Colonic mucosa (tissue), 4 donors: Measurements from ENCODE around the gene SLC6A11. TPM values are rescaled to one million over a fixed set of nuclear protein-coding genes. Genes with fewer than 3 reads are reported as not detected.
A peak's percentile ranks its signal among the peaks of the same experiment; 100 is the strongest.

Experiments
- DNase-seq: peaks from one replicate; pipeline ENCODE4 v3.0.0-alpha.2; 2020
- H3K27ac ChIP-seq: fragments of 200-600 bp; one replicate; pipeline ENCODE4 v1.8.0; 2021
- H3K27me3 ChIP-seq: fragments of 200-600 bp; one replicate; pipeline ENCODE4 v1.8.0; 2021
- H3K36me3 ChIP-seq: fragments of 200-600 bp; one replicate; pipeline ENCODE4 v1.8.0; 2021
- H3K4me1 ChIP-seq: fragments of 200-600 bp; one replicate; pipeline ENCODE4 v1.8.0; 2021; ENCODE audit warnings: mild to moderate bottlenecking
- H3K4me3 ChIP-seq: fragments of 200-600 bp; one replicate; pipeline ENCODE4 v1.8.0; 2021
- H3K9ac ChIP-seq, 2 donors: one replicate each; pipeline ENCODE4 v1.7.0; 2013; ENCODE audit warnings: control low read depth in 2 of 2, low read depth in 2 of 2, low read length in 2 of 2
- H3K9me3 ChIP-seq: fragments of 200-600 bp; one replicate; pipeline ENCODE4 v1.8.0; 2021
- CTCF ChIP-seq: fragments of 200-600 bp; IDR thresholded peaks from one replicate; pipeline ENCODE4 v1.8.0; 2022; ENCODE audit warnings: antibody characterized with exemption, mild to moderate bottlenecking
- intact Hi-C: fragments of 100-400 bp; cut with DNase I; formaldehyde crosslinking; loops from one replicate; pipeline ENCODE4 v1.14.1; 2022
- total RNA-seq, 2 donors: library from RNA; stranded (reverse); fragmentation: NEBNext Ultra II Directional in 1 of 2; extraction: Animal tissue kit (Norgen Biotek cat#: 25700) in 1 of 2; gene quantifications; one replicate each; pipeline ENCODE4 v1.2.1, GENCODE V29; 2021
- donor health status: healthy.
- donor health status: DM: no; HTN: no; CAD: no.
- donor health status: DM: no; HTN: no; CAD: no.

The SLC6A11 gene
- total RNA-seq, 2 donors from 2014 or later = not detected

- Histone ChIP-seq H3K36me3 (no peaks in the 10 kb centered on the region), H3K9me3 (no peaks in the 10 kb centered on the region), H3K4me1 (no peaks in the 10 kb centered on the region), H3K27ac (no peak overlapping the region), H3K27me3 (no peaks in the 10 kb centered on the region), H3K4me3 (no peak overlapping the region), H3K9ac (no peak overlapping the region)
- DNase-seq = no peak
- intact Hi-C loops = no loop called here
- no peak for TF ChIP-seq CTCF
Observed at GRCh38 chr3:10980312-10980711, 164.3 kb downstream of the SLC6A11 start.

GRCh38 chr3:10981031-10981430 lies 165.0 kb downstream of the SLC6A11 start:
- no peak for TF ChIP-seq CTCF
- no peak overlapping the region for H3K27ac ChIP-seq
- no peaks in the 10 kb centered on the region for H3K9me3 ChIP-seq
- H3K27me3 ChIP-seq = no peaks in the 10 kb centered on the region
- H3K9ac ChIP-seq = no peak overlapping the region
- no peak for DNase-seq
- intact Hi-C loops = no loop called here
- no peaks in the 10 kb centered on the region for H3K36me3 ChIP-seq
- no peak overlapping the region for H3K4me3 ChIP-seq
- H3K4me1 ChIP-seq = no peaks in the 10 kb centered on the region

GRCh38 chr3:10981961-10982360 lies 165.9 kb downstream of the SLC6A11 start:
- Histone ChIP-seq H3K9ac (no peak overlapping the region), H3K9me3 (no peaks in the 10 kb centered on the region), H3K4me1 (no peaks in the 10 kb centered on the region), H3K36me3 (no peaks in the 10 kb centered on the region), H3K27me3 (no peaks in the 10 kb centered on the region), H3K4me3 (no peak overlapping the region), H3K27ac (no peak overlapping the region)
- TF ChIP-seq CTCF = no peak
- no peak for DNase-seq
- intact Hi-C loops = no loop called here

- no peak overlapping the region for H3K27ac ChIP-seq
- no peak for DNase-seq
Observed at GRCh38 chr3:10982782-10983181, 166.8 kb downstream of the SLC6A11 start.

GRCh38 chr3:10983219-10983916 lies 167.3 kb downstream of the SLC6A11 start:
- H3K9me3 ChIP-seq = no peaks in the 10 kb centered on the region
- peak; percentile 71 for TF ChIP-seq CTCF
- intact Hi-C loops = no loop called here
- no peaks in the 10 kb centered on the region for H3K27me3 ChIP-seq
- no peaks in the 10 kb centered on the region for H3K4me1 ChIP-seq
- no peaks in the 10 kb centered on the region for H3K36me3 ChIP-seq
- H3K27ac ChIP-seq = no peak overlapping the region
- DNase-seq = peak; percentile 29
- no peak overlapping the region for H3K4me3 ChIP-seq
- no peak overlapping the region for H3K9ac ChIP-seq

More at GRCh38 chr3:10982782-10983181, 166.8 kb downstream of the SLC6A11 start:
- TF ChIP-seq CTCF = no peak
- Histone ChIP-seq H3K4me1 (no peaks in the 10 kb centered on the region), H3K9ac (no peak overlapping the region), H3K9me3 (no peaks in the 10 kb centered on the region), H3K36me3 (no peaks in the 10 kb centered on the region), H3K4me3 (no peak overlapping the region), H3K27me3 (no peaks in the 10 kb centered on the region)
- intact Hi-C loops = no loop called here
